ENCODE results near the gene ACACA.

ACACA gene

DNA sequence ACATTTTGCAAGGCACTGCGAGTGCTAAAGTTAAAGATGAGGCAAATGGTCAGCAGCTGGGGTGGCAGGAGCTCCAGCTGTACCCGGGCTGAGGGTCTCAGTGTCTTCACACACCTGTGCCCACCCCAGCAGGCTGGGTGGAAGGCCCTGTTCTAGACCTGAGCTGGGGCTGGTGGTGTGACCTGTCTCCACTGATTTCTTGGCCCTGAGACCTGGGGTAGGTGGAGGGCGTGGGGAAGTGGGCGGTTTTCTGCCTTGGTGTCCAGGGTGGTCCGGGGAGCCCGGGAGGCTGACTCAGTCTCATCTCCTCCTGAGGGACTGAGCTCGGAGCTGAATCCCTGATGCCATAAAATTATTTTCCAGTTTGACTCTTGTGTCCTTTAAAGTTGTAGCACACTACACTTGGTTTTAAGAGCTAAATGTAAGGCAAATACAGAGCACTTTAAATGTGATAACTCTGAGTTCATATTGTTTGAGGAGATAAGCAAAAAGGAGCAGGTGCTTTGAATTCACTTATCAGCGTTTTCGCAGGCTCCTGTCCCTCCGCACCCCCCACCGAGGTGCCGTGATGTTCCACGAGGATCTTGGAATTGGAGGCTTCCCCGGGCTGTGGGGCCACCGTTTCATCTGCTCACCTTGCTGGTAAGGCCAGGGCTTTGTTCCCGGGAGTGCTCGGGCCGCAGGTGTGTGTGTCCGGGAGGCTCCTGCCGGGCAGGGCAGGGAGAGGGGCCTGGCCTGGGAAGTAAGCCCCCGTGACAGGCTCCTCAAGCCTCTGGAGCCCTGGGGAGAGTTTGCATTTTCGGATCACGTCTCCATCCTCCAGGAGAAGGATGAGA is 340.9 kb downstream of the ACACA start:
- Histone ChIP-seq H3K27me3 (ENCODE audit: insufficient read depth, poor library complexity, severe bottlenecking) (no peaks in the 10 kb centered on the region), H3K36me3 (ENCODE audit: low read depth) (no peaks in the 10 kb centered on the region), H3K4me3 (ENCODE audit: severe bottlenecking) (no peak overlapping the region), H3K27ac (ENCODE audit: poor library complexity, severe bottlenecking) (no peak overlapping the region), H3K9me3 (ENCODE audit: severe bottlenecking) (no peaks in the 10 kb centered on the region), H3K4me1 (ENCODE audit: insufficient read depth, poor library complexity, severe bottlenecking) (peaks cover 5% of the 10 kb centered on the region)
- TF ChIP-seq, protein P1, sequence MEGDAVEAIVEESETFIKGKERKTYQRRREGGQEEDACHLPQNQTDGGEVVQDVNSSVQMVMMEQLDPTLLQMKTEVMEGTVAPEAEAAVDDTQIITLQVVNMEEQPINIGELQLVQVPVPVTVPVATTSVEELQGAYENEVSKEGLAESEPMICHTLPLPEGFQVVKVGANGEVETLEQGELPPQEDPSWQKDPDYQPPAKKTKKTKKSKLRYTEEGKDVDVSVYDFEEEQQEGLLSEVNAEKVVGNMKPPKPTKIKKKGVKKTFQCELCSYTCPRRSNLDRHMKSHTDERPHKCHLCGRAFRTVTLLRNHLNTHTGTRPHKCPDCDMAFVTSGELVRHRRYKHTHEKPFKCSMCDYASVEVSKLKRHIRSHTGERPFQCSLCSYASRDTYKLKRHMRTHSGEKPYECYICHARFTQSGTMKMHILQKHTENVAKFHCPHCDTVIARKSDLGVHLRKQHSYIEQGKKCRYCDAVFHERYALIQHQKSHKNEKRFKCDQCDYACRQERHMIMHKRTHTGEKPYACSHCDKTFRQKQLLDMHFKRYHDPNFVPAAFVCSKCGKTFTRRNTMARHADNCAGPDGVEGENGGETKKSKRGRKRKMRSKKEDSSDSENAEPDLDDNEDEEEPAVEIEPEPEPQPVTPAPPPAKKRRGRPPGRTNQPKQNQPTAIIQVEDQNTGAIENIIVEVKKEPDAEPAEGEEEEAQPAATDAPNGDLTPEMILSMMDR (IDR thresholded peaks at IDR 0.05; ENCODE audit: poor library complexity, severe bottlenecking): no peak
- ATAC-seq (ENCODE audit: low read depth) (no peak), DNase-seq (ENCODE audit: low spot score) (no peak)

DNA sequence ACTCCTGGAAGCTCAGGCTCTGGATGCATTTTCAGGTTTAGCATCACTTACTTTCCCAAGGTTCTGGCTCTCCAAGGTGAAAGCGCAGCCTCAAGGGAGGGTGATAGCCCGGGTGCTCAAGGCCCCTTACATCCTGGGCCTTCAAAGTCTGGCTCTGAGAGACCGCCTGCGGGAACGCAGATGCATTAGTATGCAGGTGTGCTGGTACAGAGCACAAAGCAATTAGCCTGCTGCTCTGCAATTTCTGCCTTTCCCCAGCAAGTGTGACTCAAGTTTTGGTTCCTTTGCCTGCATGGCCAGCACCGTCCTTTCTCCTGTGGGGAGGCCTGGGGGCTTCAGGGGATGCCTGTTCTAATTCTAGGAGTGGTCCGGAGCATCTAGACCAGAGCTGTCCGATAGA is 341.7 kb downstream of the ACACA start:
- Histone ChIP-seq H3K4me1 (ENCODE audit: insufficient read depth, poor library complexity, severe bottlenecking) (peaks cover 5% of the 10 kb centered on the region), H3K27ac (ENCODE audit: poor library complexity, severe bottlenecking) (no peak overlapping the region), H3K27me3 (ENCODE audit: insufficient read depth, poor library complexity, severe bottlenecking) (no peaks in the 10 kb centered on the region), H3K4me3 (ENCODE audit: severe bottlenecking) (no peak overlapping the region), H3K36me3 (ENCODE audit: low read depth) (no peaks in the 10 kb centered on the region), H3K9me3 (ENCODE audit: severe bottlenecking) (no peaks in the 10 kb centered on the region)
- TF ChIP-seq, protein P1 (IDR thresholded peaks at IDR 0.05; ENCODE audit: poor library complexity, severe bottlenecking): no peak
- ATAC-seq (ENCODE audit: low read depth): no peak
- DNase-seq (ENCODE audit: low spot score): no peak

DNA sequence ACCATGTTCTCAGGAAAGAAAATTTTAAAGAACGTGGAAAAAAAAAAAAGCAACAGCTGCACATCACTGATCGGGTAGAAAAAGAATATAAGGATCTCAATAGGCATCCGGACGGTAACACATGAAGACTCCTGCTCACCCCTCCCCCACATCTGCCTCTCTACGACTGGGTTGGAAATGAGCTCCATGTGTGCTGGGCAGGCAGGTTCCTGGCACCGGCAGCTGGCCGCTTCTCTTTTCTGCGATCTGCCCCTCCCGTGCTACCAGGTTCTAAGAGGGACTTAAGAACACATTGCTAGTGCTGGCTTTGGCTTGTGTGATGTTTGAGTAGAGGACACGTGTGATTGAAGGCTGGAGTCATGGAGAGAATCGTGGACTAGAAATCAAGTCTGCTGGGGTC is 342.4 kb downstream of the ACACA start:
- no peaks in the 10 kb centered on the region for H3K27me3 ChIP-seq (ENCODE audit: insufficient read depth, poor library complexity, severe bottlenecking)
- H3K27ac ChIP-seq (ENCODE audit: poor library complexity, severe bottlenecking): no peak overlapping the region
- TF ChIP-seq, protein P1 (IDR thresholded peaks at IDR 0.05; ENCODE audit: poor library complexity, severe bottlenecking): no peak
- H3K4me1 ChIP-seq (ENCODE audit: insufficient read depth, poor library complexity, severe bottlenecking): peaks cover 5% of the 10 kb centered on the region
- no peak for DNase-seq (ENCODE audit: low spot score)
- H3K36me3 ChIP-seq (ENCODE audit: low read depth): no peaks in the 10 kb centered on the region
- no peak for ATAC-seq (ENCODE audit: low read depth)
- no peaks in the 10 kb centered on the region for H3K9me3 ChIP-seq (ENCODE audit: severe bottlenecking)
- H3K4me3 ChIP-seq (ENCODE audit: severe bottlenecking): no peak overlapping the region

DNA sequence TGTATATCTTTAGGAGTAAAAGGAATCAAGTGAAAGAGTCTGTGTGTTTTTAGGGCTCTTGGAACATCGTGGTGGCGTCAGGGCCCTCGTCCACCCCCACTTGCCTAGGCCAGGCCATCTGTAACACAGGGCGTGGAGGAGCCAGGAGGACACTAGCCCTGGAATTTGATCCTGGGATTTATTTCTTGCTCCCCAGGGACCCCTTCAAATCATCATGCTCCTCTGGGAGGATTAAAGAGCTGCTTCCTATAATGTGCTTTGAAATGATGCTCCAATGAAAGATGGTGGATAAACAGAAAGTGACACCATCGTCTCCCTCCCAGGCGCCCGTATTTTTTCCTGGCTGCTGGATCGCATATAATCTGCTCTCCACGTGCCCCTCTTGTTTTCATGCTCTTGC is 344.6 kb downstream of the ACACA start:
- H3K4me3 ChIP-seq (ENCODE audit: severe bottlenecking): no peak overlapping the region
- TF ChIP-seq, protein P1 (IDR thresholded peaks at IDR 0.05; ENCODE audit: poor library complexity, severe bottlenecking): no peak
- DNase-seq (ENCODE audit: low spot score): no peak

DNA sequence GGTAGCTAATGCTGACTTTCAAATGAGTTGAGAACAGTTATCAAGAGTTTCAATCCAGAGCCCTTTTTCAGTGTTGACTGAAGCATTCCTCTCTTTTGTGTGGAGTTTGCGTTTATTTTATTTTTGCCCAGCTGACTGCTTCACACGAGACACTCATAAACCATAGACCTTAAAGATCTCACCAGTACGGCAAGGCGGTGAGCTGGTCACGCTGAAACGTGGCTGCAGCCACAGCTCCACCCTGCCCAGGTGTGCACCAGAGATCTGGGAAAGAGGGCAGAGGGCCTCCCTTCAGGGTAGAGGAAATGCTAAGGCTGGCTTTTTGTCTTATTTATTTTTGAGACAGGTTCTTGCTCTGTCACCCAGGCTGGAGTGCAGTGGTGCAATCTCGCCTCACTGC is 345.7 kb downstream of the ACACA start:
- ATAC-seq (ENCODE audit: low read depth) (no peak), DNase-seq (ENCODE audit: low spot score) (no peak)
- H3K9me3 ChIP-seq (ENCODE audit: severe bottlenecking): no peaks in the 10 kb centered on the region
- no peaks in the 10 kb centered on the region; the same call in 1 of the 2 replicates for H3K36me3 ChIP-seq (ENCODE audit: low read depth)
- no peaks in the 10 kb centered on the region for H3K4me1 ChIP-seq (ENCODE audit: insufficient read depth, poor library complexity, severe bottlenecking)
- TF ChIP-seq, protein P1 (IDR thresholded peaks at IDR 0.05; ENCODE audit: poor library complexity, severe bottlenecking): no peak
- H3K27ac ChIP-seq (ENCODE audit: poor library complexity, severe bottlenecking): no peak overlapping the region
- no peaks in the 10 kb centered on the region for H3K27me3 ChIP-seq (ENCODE audit: insufficient read depth, poor library complexity, severe bottlenecking)
- no peak overlapping the region for H3K4me3 ChIP-seq (ENCODE audit: severe bottlenecking)

More for the DNA sequence above, 344.6 kb downstream of the ACACA start:
- Histone ChIP-seq H3K36me3 (ENCODE audit: low read depth) (no peaks in the 10 kb centered on the region), H3K27me3 (ENCODE audit: insufficient read depth, poor library complexity, severe bottlenecking) (no peaks in the 10 kb centered on the region), H3K27ac (ENCODE audit: poor library complexity, severe bottlenecking) (no peak overlapping the region), H3K4me1 (ENCODE audit: insufficient read depth, poor library complexity, severe bottlenecking) (no peaks in the 10 kb centered on the region), H3K9me3 (ENCODE audit: severe bottlenecking) (no peaks in the 10 kb centered on the region)
- no peak for ATAC-seq (ENCODE audit: low read depth)
